HK-2 (cell line): ENCODE measurements around the gene RAPGEF1.
"Not testable (repeated sequence)": the region's sequence is repeated elsewhere in the genome, so short reads cannot be mapped to it uniquely, and the experiment has no call there.

Source experiments
- DNase-seq: peaks from one replicate; pipeline ENCODE4 v3.0.0-alpha.2; 2018; ENCODE audit not compliant: unreplicated experiment

The RAPGEF1 gene

DNA sequence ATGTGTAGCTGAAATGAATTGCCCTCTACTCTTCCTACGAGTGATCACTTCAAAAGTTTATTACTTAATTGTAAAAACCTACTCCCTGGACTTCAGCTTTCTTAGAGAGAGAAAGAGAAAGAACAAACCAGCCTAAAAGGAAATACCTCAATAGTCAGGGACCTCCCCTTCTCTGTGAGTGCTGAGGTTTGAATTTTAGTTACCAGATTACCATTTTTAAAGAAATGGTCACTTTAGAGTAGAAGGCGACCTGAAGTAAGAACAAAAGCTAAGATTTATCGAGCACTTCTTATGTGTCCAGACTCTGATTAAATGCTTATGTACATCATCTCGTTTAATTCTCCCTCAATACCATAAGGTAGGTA is 11.3 kb downstream of the RAPGEF1 start:
- DNase-seq, result no peak

DNA sequence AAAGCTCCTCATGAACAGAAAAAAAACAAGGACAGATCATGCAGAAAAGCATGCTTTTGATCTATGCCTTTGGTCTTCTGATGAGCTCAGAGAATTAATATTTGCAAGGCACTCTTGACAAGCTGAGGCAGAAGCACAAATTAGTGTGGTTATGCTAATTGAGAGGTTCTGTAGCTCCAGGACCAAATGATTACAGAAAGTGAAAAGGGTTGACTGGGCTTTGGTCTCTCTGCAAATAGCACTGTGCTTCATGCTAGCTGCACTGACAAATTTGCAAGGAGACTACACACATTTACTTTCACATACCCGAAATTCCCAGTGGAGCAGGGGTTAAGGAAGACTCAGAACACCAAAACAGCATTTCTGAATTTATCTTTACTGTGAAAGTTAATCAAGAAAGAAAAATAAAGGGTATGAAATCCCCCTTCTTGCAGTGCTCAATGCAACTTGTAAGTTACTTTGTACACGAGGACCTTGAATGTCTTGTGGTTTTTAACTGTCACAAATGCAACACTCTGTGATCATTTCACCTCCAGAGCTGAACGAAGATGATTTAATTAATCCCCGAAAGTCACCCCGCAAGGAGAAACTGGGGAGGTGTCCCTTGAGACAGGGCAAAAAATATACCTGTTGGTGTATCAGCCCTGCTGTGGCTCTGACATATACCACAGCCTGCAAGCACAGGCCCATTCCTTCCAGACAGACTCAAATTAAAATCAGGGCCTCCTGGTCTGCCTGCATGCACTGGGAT is 11.9 kb downstream of the RAPGEF1 start:
- no peak for DNase-seq

DNA sequence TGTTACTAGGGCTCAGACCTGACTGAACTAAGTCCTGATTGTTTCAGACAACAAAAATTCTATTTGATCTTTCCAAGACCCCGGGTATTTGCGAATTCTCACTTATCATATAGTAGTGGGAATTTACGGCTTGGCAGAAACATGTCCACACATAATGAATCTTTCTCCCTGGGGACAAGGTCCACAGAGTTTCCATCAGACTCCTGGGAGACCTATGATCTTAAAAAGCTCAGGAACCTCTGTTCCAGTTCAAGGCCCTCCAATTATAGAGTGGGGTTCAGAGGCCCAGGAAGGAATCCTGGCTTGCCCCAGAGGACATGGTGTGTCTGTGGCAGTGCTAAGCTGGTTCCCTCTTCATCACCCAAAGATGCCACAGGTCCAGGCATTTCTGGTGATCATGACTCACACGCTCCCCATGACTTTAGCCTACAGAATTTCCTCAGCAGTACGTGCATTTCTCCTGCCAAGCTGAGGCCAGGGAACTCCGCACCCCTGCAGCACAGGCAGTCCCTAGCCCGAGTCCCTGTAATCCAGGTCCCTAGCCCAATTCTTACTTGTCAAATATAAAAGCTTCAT is 12.6 kb downstream of the RAPGEF1 start:
- no peak for DNase-seq

DNA sequence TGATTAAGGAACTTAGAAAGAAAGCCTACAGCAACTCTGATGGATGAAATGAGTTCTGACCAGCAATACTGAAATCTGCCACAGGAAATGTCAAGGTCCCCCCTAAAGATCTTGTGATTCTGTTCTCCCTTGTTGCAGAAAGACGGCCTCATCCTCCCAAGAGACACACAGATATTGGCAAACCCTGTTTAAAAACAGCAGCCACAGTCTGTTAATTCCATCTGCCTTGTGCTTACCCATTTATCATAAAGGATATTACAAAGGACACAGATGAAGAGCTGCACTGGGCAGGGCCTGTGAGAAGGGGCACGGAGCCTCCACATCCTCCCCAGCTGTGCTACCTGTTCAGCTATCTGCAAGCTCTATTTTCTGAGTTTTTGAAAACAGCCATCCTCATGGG is 15.2 kb downstream of the RAPGEF1 start:
- DNase-seq, result no peak

DNA sequence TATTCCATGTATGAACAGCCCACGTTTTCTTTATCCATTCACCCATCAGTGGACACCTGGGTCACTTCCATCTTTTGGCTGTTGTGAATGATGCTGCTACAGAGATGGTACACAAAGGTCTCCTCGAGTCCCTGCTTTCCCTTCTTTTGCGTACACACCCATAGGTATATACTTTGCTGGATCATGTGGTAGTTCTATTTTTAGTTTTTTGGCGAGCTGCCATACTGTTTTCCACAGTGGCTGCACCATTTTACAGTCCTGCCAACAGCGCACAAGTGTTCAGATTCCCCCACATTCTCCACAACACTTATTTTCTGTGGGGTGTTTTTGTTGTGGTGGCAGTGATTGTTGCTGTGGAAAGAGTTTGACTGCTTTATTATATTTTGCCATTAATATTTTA is 16.2 kb downstream of the RAPGEF1 start:
- no peak for DNase-seq

DNA sequence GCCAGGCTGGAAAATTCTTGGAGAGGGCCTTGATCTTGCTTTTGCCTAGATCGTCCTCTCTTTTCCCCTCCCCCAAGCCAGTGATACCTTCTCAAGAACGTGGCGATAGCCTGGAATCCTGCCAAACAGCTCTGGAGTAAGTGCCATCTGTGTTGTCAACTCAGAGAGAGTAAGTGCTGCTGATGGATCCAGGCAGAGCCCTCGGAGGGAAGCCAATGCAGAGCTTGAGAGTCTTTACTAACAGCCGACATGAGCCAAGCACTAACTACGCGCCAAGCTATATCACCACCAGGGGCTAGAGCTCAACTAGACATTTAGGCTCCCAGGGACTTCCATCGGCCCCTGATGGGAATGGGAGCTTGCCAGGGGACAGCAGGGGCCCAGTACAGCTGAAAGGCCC is 17.6 kb downstream of the RAPGEF1 start:
- no peak for DNase-seq

DNA sequence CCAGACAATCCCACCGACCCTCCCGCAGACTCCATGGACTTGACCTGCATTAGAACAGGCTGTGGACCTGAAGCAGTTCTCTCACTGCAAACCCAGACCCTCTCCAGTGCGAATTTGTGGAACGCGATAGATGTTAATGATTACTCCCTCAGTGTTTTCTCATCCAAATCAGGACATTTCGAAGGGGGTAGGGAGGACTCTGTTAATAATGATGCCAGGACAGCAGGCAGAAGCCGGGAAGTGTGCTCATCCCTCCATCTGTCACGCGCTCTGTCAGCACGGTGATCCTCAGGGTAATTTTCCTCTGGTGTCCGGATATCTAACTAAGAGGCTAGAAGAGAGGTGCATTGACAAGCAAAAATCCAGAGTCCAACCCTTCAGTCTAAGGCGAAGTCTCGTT is 18.8 kb downstream of the RAPGEF1 start:
- no peak for DNase-seq

DNA sequence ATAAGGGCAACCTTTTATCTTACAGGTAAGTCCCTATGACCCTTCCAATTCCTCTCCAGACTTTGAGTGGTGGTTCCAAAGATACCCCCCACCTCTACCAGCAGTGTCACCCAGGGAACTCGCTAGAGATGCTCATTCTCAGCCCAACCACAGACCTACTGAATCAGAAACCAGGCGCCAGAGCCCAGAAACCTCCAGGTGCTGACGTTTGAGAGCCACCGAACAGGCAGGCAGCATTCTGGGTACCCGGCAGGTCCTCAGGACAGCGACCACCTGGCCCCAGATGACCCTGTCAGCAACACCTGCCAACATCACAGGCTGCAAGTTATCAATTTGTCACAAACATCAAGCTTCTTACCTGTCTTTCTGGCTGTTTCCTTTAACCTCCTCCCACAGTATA is 19.5 kb downstream of the RAPGEF1 start:
- DNase-seq, result no peak

DNA sequence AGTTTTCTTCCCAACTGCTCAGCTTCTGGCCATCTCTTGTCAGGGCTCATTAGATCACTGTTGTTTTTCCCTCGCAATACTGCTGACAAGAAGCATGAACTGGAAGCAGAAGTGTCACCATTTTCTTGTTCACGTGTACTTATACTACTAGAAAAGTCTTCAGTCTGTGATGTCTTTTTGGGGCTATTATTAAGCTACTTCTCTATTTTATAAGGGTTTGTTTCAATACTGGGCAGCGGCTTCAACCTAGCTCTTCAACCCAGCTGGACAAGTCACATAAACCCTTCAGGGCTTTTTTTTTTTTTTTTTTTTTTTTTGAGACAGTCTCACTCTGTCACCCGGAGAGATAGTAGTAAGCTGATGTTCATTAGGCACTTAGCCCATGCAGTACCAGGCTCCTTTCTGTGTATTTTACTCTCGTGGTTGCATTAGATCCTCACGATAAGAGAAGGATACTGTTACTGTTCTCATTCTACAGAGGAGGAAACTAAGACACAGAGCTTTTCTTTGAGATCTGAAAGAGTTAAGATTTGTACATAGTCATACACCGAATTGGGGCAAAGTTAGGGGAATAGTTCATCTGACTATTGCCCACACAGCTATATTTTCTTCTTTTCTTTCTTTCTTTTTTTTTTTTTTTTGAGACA is 20.5 kb downstream of the RAPGEF1 start:
- DNase-seq, result no peak

DNA sequence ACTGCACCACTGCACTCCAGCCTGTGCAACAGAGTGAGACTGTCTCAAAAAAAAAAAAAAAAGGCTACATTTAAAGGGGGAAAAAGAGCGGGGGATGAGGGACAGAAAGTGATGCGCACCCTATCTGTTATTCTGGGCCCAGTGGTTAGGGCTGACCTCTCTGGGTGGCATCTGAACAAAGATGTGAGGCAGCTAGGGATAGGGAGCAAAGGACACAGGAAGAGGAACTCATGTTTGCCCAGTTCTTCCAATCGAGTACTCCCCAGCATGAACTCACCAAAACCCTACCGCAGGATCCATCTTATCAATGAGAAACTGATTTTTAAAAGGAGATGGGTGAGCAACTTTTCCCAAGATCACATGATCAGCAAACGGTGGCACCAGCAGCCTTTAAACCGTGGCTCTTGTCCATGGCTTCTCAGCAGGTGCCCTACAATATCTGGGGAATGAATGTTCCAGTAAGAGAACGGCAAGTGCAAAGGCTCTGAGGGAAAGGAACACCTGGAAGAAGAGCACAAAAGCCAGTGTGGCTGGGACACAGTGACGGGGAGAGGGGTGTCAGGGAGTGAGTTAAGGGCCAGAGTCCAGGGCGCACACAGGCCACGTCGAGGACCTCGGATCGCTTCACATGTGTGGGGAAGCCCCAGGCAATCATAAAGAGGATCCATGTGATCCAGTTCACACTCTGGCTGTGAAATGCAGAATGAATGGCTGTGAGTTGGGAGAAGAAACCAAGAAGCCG is 22.0 kb downstream of the RAPGEF1 start:
- no peak for DNase-seq

DNA sequence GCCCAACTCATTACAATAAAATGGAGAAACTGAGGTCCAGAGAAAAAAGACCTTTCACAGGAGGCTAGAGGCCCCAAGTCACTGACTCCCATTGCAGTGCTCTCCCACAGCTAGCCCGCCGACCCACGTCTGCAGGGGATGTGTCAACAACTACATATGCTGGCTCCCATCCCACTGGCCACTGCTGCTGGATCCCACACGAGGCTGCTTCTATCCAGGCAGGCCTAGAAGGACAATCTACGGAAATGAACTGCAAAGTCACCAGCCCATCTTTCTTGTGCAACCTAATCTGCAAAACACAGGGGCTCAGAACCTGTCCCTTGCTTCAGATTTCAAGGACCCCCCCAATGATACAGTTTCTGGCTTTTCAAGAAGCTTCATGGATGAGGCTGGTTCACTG is 24.0 kb downstream of the RAPGEF1 start:
- DNase-seq, result no peak

DNA sequence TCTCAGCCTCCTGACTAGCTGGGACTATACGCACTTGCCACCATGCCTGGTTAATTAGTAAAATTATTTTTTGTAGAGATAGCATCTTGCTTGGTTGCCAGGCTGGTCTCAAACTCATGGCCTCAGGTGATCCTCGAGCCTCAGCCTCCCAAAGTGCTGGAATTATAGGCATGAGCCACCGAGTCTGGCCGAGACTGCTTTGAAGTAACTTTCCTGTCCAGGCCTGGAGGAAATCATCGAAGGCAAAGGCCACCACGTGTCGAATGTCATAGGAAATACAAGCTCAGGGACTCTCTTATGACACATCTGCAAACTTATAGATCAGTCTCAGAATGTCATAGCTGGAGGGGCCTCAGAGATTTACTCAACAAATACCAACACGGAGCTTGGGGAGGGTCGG is 25.1 kb downstream of the RAPGEF1 start:
- no peak for DNase-seq

DNA sequence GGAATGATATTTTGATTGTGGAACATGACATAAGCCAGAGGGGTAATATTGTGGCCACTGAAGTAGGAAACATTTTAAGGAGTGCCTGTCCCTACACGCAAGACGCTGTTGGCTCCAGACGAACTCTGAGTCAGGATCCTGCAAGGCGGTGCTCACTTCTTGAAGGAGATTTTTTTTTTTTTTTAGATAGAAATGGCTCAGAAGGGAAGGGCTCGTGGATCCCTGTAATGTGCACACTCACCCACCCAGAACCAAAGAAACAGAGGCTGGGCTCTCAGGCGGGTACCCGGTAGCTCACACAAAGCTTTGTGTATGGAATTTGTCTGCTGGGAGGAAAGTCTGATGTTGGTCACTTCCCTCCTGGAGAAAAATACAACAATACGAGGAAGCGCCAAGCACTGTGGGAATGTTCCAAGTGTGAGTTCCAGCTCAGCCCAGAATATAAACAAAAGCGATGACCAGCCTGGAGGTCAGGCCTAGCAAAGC is 25.7 kb downstream of the RAPGEF1 start:
- no peak for DNase-seq

DNA sequence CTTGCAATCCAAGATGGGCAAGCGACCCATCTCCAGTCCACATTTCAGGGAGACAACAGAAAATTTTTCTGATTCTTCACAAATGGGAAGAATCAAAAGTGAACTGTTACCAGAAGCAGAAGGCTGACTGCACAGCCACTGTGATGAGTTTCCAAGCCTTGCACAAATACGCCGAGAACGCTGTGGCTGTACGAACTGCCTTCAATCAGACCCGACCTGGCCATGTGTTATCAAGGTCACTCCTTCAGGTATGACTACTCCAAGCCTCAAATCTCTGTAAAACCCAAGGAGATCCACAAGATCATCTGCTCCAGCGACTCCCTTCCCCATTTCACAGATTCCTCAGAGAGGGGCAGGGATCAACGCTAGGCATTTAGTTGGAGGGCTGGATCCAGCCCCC is 26.9 kb downstream of the RAPGEF1 start:
- no peak for DNase-seq

DNA sequence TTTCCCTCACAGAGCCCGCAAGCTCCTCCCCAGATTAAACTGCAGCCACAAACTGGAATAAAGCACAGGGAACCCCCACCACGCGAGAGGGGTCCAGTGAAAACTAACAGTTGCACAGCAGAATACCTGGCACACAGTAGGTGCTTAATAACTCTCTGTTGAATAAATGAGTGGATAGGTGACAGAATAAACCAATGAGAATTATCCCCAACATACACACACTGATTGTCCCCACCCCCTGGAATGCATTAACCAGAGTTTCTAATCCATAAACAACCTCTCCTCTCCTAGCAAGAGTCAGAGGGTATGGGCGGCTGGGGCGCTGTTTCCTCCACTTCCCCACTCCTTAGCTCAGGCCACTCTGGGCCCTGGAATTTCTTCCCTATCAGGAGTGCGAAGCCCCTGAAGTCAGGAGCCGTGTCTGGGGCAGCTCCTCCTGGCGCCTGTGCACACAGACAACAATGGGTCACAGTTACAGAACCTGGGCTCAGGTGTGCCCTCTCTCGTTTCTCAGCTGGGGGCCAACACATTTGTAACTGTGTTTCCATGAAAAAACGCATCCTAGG is 27.6 kb downstream of the RAPGEF1 start:
- no peak for DNase-seq

DNA sequence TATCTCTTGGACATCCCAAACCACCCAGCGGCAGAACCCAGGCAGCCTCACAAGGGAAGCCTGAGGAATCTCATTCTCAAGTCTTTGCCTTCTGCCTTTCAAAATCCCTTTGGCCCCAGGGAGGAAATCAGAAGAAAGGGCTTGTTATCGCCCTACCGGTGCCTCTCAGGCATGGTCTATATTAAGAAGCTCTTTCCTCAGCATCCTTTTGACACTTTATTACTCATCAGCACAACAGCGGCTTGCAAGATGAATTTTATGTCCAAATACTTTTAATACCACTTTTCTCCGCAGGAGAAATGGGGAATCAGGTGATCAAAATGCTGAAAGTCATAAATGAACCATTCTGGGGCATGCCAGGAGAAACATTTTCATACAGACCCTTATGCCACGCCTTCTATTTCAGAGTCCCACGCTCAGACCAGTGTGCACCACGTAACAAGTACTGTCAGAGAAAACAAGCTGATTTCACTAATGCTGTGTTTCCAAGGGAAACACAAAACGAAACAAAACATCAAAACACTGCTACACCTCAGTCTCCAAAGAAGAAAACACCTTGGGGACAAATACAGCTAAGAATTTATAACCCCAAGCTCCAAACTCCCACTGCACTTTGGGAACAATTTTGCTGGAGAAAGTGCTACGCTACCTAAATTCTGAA is 30.0 kb downstream of the RAPGEF1 start:
- no peak for DNase-seq

DNA sequence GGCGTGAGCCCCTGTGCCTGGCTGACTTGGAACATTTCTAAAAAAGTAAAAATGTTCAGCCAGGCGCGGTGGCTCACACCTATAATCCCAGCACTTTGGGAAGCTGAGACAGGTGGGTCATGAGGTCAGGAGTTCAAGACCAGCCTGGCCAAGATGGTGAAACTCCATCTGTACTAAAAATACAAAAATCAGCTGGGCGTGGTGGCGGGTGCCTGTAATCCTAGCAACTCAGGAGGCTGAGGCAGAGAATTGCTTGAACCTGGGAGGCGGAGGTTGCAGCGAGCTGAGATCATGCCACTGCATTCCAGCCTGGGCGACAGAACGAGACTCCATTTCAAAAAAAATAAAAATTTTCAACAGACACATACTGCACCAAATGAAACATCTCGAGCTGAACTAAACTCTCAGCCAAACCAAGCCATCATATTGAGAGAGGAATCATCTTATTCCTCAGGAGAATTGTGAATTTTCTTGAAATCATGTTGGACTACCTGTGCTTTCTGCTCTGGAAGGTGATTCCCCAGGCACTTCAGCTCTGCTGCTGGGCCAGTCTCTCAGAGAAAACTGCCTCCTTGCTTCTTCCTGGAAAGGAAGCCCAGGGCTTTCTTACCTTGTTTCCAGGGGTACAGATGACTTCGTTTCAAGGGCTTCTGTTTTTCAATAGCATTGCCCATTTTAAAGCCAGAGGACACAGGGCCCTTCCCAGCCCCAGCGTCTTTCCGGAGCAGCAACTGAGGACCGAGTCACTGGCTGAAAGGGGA is 30.7 kb downstream of the RAPGEF1 start:
- not testable (repeated sequence) for DNase-seq

DNA sequence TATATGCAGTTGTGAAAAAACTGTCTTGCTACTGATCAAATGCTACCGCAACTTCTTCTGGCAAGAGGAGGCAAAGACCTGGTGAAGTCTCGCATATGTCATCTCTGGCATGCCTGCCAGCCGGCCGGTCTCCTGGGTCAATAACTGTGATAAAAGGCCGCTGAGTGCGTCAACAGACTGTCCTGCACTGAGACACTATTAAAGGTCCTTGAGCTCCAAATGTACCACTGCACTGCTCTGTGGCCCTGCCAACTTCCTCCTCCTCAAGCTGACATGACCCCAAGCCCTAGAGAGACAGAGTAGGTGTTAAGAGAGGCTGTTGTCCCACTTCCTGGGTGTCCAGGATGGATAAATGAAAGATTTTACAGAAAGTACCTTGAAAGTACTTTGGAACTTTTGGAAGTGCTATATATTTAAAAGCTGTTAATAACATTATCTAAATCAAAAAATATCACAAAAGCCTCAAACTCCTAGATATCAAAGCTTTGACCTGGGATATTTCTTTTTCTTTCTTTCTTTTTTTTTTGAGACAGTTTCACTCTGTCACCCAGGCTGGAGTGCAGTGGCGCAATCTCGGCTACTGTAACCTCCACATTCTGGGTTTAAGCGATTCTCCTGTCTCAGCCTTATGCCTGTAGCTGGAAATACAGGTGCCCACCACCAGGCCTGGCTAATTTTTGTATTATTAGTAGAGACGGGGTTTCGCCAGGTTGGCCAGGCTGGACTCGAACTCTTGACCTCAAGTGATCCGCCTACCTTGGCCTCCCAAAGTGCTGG is 31.5 kb downstream of the RAPGEF1 start:
- no peak for DNase-seq

DNA sequence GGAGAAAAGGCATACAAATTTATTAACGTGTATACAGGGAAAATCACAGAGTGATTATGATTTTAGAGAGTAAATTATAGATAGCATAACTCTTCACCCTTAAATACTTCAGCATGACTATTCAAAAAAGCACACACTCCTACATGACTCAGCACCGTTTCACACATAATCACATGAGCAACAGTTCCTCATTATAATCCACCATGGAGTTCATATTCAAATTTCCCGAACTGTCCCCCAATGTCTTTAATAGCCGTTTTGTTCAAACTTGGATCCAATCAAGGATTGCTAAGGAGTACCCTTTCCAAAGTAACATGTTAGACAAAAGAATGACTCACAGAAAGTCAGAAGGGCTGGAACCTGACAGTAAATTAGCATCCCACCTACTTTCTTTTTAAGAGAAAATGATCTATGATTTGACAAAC is 32.1 kb downstream of the RAPGEF1 start:
- DNase-seq, result no peak

DNA sequence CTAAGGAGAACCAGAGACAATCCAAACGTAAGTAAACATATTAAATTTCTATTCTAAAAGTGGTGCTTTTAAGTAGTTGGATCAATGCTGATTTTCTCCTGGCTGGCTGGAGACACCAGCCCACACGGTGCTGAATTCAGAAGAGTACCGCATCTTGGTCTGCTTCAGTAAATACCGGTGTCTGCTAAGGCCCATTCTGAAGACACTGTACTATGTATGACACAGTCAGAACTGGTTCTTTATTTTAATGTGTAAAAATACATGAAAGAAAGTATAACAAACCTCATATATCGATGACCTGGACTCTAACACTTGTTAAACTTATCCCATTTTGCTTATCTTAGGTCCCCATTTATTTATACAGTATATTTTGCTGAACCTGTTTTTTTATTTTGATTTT is 32.8 kb downstream of the RAPGEF1 start:
- DNase-seq, result no peak
